Adrenal gland (tissue), 5 donors: ENCODE results near the gene RTF2.
"Not testable (repeated sequence)": the region's sequence is repeated elsewhere in the genome, so short reads cannot be mapped to it uniquely, and the experiment has no call there.

ENCODE experiments used
- POLR2A ChIP-seq, 2 donors: fragments of 450-650 bp; IDR thresholded peaks; one replicate each; pipeline ENCODE4 v1.6.1; 2017; ENCODE audit warnings: antibody characterized with exemption in 2 of 2, mild to moderate bottlenecking in 2 of 2, moderate library complexity in 1 of 2
- TF ChIP-seq, protein P1 (sequence below), 6 experiments: fragments of 450-650 bp in 4 of 6; fragments of 200-600 bp in 2 of 6; sonication (generic) in 1 of 6; IDR thresholded peaks; 1 replicate in 5 of 6; 2 replicates in 1 of 6; pipeline versions ENCODE4 v1.5.1 to v1.8.0; 2016 to 2021; ENCODE audit warnings: antibody characterized with exemption in 6 of 6, mild to moderate bottlenecking in 2 of 6, moderate library complexity in 1 of 6
- donor health status: DM: no; HTN: no; CAD: no.

DNA sequence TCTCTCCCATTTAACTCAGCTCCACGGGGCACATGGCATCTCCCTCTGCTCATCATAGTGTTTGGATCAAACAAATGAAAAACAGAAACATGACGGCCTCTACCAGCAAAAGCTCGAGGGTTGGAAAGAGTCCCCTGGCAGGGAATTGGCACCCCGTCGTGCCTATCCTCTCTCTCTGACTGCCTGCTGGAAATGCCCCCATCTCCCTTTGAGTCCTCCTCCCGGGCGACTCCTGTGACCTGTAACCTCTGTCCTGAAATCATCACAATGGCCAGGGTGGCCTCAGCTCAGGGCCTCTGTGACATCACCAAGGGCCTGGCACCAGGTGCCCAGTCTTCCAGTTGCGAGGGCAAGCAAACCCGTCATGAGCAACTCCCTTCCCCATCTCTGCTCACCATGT lies 64.5 kb downstream of the RTF2 start, which contains the start of gene FAM209B:
- TF ChIP-seq, protein P1, sequence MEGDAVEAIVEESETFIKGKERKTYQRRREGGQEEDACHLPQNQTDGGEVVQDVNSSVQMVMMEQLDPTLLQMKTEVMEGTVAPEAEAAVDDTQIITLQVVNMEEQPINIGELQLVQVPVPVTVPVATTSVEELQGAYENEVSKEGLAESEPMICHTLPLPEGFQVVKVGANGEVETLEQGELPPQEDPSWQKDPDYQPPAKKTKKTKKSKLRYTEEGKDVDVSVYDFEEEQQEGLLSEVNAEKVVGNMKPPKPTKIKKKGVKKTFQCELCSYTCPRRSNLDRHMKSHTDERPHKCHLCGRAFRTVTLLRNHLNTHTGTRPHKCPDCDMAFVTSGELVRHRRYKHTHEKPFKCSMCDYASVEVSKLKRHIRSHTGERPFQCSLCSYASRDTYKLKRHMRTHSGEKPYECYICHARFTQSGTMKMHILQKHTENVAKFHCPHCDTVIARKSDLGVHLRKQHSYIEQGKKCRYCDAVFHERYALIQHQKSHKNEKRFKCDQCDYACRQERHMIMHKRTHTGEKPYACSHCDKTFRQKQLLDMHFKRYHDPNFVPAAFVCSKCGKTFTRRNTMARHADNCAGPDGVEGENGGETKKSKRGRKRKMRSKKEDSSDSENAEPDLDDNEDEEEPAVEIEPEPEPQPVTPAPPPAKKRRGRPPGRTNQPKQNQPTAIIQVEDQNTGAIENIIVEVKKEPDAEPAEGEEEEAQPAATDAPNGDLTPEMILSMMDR (IDR thresholded peaks at IDR 0.05), result not testable (repeated sequence)
- not testable (repeated sequence) for TF ChIP-seq POLR2A (IDR thresholded peaks at IDR 0.05)
